ENCODE results near the gene PRR5L. TPM values are rescaled to one million over a fixed set of nuclear protein-coding genes. Genes with fewer than 3 reads are reported as not detected.

PRR5L gene
- total and polyA plus RNA-seq, 4 donors = 28.4 to 30.6 (median 29.7) TPM

DNA sequence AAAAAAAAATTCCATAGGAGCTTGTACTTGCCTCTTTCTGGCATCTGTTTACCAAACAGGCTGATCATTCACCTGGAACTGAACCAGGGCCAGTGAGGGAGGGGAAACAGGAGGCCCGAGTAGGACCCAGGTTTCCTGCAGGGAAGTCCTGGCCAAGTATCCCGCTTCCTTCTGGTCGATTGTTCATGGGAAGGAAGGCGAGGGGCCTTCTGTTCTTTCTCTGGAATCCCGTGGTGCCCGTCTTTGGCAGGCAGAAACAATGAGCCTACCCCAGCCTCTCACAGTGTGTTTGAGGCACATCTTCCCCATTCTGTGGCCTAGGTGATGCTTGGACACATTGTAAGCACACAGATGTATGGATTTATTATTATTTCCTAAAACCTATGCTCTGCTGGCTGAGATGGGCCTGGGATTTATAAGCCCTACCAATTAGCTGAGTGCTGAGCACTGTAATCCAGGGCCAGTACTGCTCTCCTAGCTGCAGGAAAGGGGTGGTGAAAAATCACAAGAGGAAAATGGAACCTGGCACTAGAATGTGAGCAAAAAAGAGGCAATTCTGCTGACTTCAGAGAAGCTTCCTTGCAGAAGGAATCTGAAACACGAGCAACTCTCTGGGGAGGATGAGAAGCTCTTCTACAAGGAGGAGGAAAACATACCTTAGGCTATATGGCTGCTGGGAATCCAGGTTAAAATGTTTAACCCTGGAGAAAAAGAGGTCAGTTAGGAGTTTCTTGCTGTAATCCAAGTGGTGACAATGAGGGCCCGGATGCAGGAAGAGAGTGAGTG is 53.5 kb downstream of the PRR5L start:
- 31% methylated on average over 3 of the region's 8 CpGs for WGBS (ENCODE audit: insufficient coverage)
- no peaks in the 10 kb centered on the region for H3K27me3 ChIP-seq (ENCODE audit: control insufficient read depth, insufficient read depth, low read length)
- H3K4me1 ChIP-seq (ENCODE audit: control insufficient read depth, insufficient read depth, low read length) = peaks cover 5% of the 10 kb centered on the region
- peak in 2 of 6 donors; percentile 30 to 34 for DNase-seq (ENCODE audit: low read depth in 4 of 6, low spot score in 6 of 6)
- peak overlapping the region; percentile 29 for H3K27ac ChIP-seq (ENCODE audit: low read depth, low read length)
- no peak overlapping the region for H3K4me3 ChIP-seq (ENCODE audit: low read depth, low read length)
- H3K9me3 ChIP-seq (ENCODE audit: control insufficient read depth, insufficient read depth, low read length) = no peaks in the 10 kb centered on the region
- H3K36me3 ChIP-seq (ENCODE audit: control insufficient read depth, insufficient read depth, low read length) = no peaks in the 10 kb centered on the region

- H3K27me3 ChIP-seq (ENCODE audit: control insufficient read depth, insufficient read depth, low read length) = no peaks in the 10 kb centered on the region
- peaks cover 5% of the 10 kb centered on the region for H3K4me1 ChIP-seq (ENCODE audit: control insufficient read depth, insufficient read depth, low read length)
- H3K9me3 ChIP-seq (ENCODE audit: control insufficient read depth, insufficient read depth, low read length) = no peaks in the 10 kb centered on the region
- no peak overlapping the region for H3K27ac ChIP-seq (ENCODE audit: low read depth, low read length)
- 77% methylated on average over 1 of the region's 1 CpG for WGBS (ENCODE audit: insufficient coverage)
- no peak for DNase-seq (ENCODE audit: low read depth in 4 of 6, low spot score in 6 of 6)
- no peaks in the 10 kb centered on the region for H3K36me3 ChIP-seq (ENCODE audit: control insufficient read depth, insufficient read depth, low read length)
- H3K4me3 ChIP-seq (ENCODE audit: low read depth, low read length) = no peak overlapping the region
Measured at GRCh38 chr11:36350137-36350513, 54.0 kb downstream of the PRR5L start.

- H3K4me3 ChIP-seq (ENCODE audit: low read depth, low read length) = no peak overlapping the region
- H3K36me3 ChIP-seq (ENCODE audit: control insufficient read depth, insufficient read depth, low read length) = no peaks in the 10 kb centered on the region
- H3K27me3 ChIP-seq (ENCODE audit: control insufficient read depth, insufficient read depth, low read length) = no peaks in the 10 kb centered on the region
- DNase-seq (ENCODE audit: low read depth in 4 of 6, low spot score in 6 of 6) = no peak
- H3K27ac ChIP-seq (ENCODE audit: low read depth, low read length) = no peak overlapping the region
- peaks cover 5% of the 10 kb centered on the region for H3K4me1 ChIP-seq (ENCODE audit: control insufficient read depth, insufficient read depth, low read length)
- H3K9me3 ChIP-seq (ENCODE audit: control insufficient read depth, insufficient read depth, low read length) = no peaks in the 10 kb centered on the region
- WGBS (ENCODE audit: insufficient coverage) = 100% methylated on average over 1 of the region's 3 CpGs
Measured at GRCh38 chr11:36352922-36353321, 56.8 kb downstream of the PRR5L start.

DNA sequence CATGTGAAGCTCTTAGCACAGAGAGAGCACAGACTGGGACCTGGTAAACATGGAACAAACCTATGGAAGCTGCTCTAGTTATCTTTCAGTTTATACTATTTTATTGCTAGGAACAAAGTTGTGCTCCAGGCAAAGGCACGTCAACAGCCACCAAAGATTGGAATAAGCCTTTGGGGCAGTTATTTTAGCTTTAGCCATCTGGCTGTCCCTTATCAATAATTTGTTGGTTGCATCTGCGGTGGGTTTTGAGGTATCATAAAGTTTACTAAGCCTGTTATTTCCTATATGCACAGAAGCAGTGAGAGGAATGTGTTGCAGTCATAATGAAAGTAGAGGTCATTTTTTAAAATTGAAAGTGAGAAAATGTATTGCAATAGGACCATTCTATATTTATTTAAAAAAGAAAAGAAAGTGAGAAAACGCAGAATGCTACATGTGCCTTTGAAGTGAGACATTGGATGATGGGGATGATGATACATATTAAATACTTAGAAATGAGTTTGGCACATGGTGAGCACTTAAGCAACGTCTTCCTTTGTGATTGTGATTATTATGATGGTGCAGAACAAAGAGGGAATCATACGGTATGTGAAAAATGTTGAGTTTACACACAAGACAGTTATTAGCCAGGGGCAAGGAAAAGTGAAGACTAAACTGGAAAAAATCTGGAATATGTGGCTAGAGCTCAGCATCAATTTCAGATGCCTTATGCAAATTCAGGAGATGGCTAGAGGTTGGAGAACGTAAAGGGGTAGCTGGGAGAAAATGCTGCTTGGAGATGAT is 58.3 kb downstream of the PRR5L start:
- H3K9me3 ChIP-seq (ENCODE audit: control insufficient read depth, insufficient read depth, low read length) = no peaks in the 10 kb centered on the region
- 71% methylated on average over 4 of the region's 6 CpGs for WGBS (ENCODE audit: insufficient coverage)
- no peak for DNase-seq (ENCODE audit: low read depth in 4 of 6, low spot score in 6 of 6)
- H3K36me3 ChIP-seq (ENCODE audit: control insufficient read depth, insufficient read depth, low read length) = no peaks in the 10 kb centered on the region
- no peak overlapping the region for H3K27ac ChIP-seq (ENCODE audit: low read depth, low read length)
- H3K27me3 ChIP-seq (ENCODE audit: control insufficient read depth, insufficient read depth, low read length) = no peaks in the 10 kb centered on the region
- H3K4me1 ChIP-seq (ENCODE audit: control insufficient read depth, insufficient read depth, low read length) = peaks cover 2% of the 10 kb centered on the region
- H3K4me3 ChIP-seq (ENCODE audit: low read depth, low read length) = no peak overlapping the region

GRCh38 chr11:36356201-36356600 is 60.1 kb downstream of the PRR5L start:
- no peak overlapping the region for H3K27ac ChIP-seq (ENCODE audit: low read depth, low read length)
- H3K4me3 ChIP-seq (ENCODE audit: low read depth, low read length) = no peak overlapping the region
- no peaks in the 10 kb centered on the region for H3K27me3 ChIP-seq (ENCODE audit: control insufficient read depth, insufficient read depth, low read length)
- 100% methylated on average over 1 of the region's 2 CpGs for WGBS (ENCODE audit: insufficient coverage)
- no peaks in the 10 kb centered on the region for H3K4me1 ChIP-seq (ENCODE audit: control insufficient read depth, insufficient read depth, low read length)
- H3K36me3 ChIP-seq (ENCODE audit: control insufficient read depth, insufficient read depth, low read length) = no peaks in the 10 kb centered on the region
- no peaks in the 10 kb centered on the region for H3K9me3 ChIP-seq (ENCODE audit: control insufficient read depth, insufficient read depth, low read length)
- DNase-seq (ENCODE audit: low read depth in 4 of 6, low spot score in 6 of 6) = no peak

DNA sequence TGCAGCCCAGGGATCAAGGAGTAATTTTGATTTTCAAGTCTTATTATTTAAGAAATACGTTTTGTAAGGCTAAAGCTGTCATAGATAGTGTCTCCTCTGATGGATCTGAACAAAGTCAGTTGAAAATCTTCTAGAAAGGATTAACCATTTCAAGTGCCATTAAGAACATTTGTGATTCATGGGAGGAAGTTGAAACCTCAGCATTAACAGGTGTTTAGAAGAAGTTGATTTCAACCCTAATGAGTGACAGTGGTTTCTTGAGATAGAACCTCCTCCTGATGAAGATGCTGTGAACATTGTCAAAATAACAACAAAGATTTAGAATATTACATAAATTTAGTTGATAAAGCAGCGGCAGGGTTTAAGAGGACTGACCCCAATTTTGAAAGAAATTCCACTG is 61.7 kb downstream of the PRR5L start:
- Histone ChIP-seq H3K4me1 (ENCODE audit: control insufficient read depth, insufficient read depth, low read length) (peaks cover 3% of the 10 kb centered on the region), H3K27ac (ENCODE audit: low read depth, low read length) (no peak overlapping the region), H3K27me3 (ENCODE audit: control insufficient read depth, insufficient read depth, low read length) (no peaks in the 10 kb centered on the region), H3K36me3 (ENCODE audit: control insufficient read depth, insufficient read depth, low read length) (no peaks in the 10 kb centered on the region), H3K9me3 (ENCODE audit: control insufficient read depth, insufficient read depth, low read length) (no peaks in the 10 kb centered on the region), H3K4me3 (ENCODE audit: low read depth, low read length) (no peak overlapping the region)
- no CpG with 5 or more reads among the region's 2 CpGs for WGBS (ENCODE audit: insufficient coverage)
- DNase-seq (ENCODE audit: low read depth in 4 of 6, low spot score in 6 of 6) = no peak

GRCh38 chr11:36358436-36358835 is 62.3 kb downstream of the PRR5L start:
- H3K36me3 ChIP-seq (ENCODE audit: control insufficient read depth, insufficient read depth, low read length) = no peaks in the 10 kb centered on the region
- no CpG with 5 or more reads among the region's 3 CpGs for WGBS (ENCODE audit: insufficient coverage)
- no peaks in the 10 kb centered on the region for H3K27me3 ChIP-seq (ENCODE audit: control insufficient read depth, insufficient read depth, low read length)
- H3K4me1 ChIP-seq (ENCODE audit: control insufficient read depth, insufficient read depth, low read length) = peaks cover 6% of the 10 kb centered on the region
- no peak for DNase-seq (ENCODE audit: low read depth in 4 of 6, low spot score in 6 of 6)
- H3K27ac ChIP-seq (ENCODE audit: low read depth, low read length) = no peak overlapping the region
- H3K4me3 ChIP-seq (ENCODE audit: low read depth, low read length) = no peak overlapping the region
- no peaks in the 10 kb centered on the region for H3K9me3 ChIP-seq (ENCODE audit: control insufficient read depth, insufficient read depth, low read length)

GRCh38 chr11:36360318-36360717 is 64.2 kb downstream of the PRR5L start:
- DNase-seq (ENCODE audit: low read depth in 4 of 6, low spot score in 6 of 6) = no peak
- no peak overlapping the region for H3K4me3 ChIP-seq (ENCODE audit: low read depth, low read length)
- peaks cover 8% of the 10 kb centered on the region for H3K4me1 ChIP-seq (ENCODE audit: control insufficient read depth, insufficient read depth, low read length)
- H3K27ac ChIP-seq (ENCODE audit: low read depth, low read length) = no peak overlapping the region
- H3K27me3 ChIP-seq (ENCODE audit: control insufficient read depth, insufficient read depth, low read length) = no peaks in the 10 kb centered on the region
- no CpG with 5 or more reads among the region's 3 CpGs for WGBS (ENCODE audit: insufficient coverage)
- H3K9me3 ChIP-seq (ENCODE audit: control insufficient read depth, insufficient read depth, low read length) = no peaks in the 10 kb centered on the region
- no peaks in the 10 kb centered on the region for H3K36me3 ChIP-seq (ENCODE audit: control insufficient read depth, insufficient read depth, low read length)

DNA sequence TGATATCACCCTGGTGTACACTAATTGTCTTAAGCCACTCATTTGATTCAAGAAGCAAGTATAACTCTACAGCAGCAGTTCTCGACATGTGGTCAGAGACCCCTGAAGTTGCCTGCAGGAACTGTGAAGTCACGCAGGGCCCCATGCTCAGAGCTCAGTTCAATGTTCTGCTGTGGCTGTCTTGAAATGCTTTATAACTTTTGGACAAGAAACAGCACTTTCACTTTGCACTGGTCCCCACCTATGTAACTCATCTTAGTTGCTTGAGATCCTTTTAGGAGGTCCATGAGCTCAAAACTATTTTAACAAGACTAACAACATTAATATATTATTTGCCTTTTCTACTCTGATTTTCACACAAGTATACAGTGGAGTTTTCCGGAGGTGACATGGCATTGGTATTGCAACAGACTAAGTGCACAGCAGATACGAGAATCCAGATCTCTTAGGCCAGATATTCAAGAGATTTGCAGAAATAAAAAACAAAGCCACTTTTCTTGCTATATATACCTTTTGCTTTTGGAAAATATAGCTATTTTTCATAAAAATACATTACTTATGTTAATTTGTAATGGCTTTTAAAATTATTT is 64.8 kb downstream of the PRR5L start:
- H3K27me3 ChIP-seq (ENCODE audit: control insufficient read depth, insufficient read depth, low read length) = no peaks in the 10 kb centered on the region
- no peak for DNase-seq (ENCODE audit: low read depth in 4 of 6, low spot score in 6 of 6)
- WGBS (ENCODE audit: insufficient coverage) = 67% methylated on average over 2 of the region's 4 CpGs
- H3K36me3 ChIP-seq (ENCODE audit: control insufficient read depth, insufficient read depth, low read length) = no peaks in the 10 kb centered on the region
- no peak overlapping the region for H3K27ac ChIP-seq (ENCODE audit: low read depth, low read length)
- H3K4me1 ChIP-seq (ENCODE audit: control insufficient read depth, insufficient read depth, low read length) = peaks cover 8% of the 10 kb centered on the region
- H3K4me3 ChIP-seq (ENCODE audit: low read depth, low read length) = no peak overlapping the region
- H3K9me3 ChIP-seq (ENCODE audit: control insufficient read depth, insufficient read depth, low read length) = no peaks in the 10 kb centered on the region

Data from spinal cord (tissue), 10 donors.